Suprapubic skin (tissue), 4 donors: Measurements from ENCODE around the gene LRIT2. TPM values are rescaled to one million over a fixed set of nuclear protein-coding genes. Genes with fewer than 3 reads are reported as not detected.

ENCODE experiments used
- DNase-seq, 2 donors: peaks; one replicate each; pipeline ENCODE4 v3.0.0-alpha.2; 2019; ENCODE audit warnings: low spot score in 2 of 2
- H3K27ac ChIP-seq: fragments of 200-600 bp; sonication (generic); one replicate; pipeline ENCODE4 v1.5.1; 2019
- H3K27me3 ChIP-seq: fragments of 200-600 bp; sonication (generic); one replicate; pipeline ENCODE4 v1.5.1; 2019
- H3K36me3 ChIP-seq: fragments of 200-600 bp; sonication (generic); one replicate; pipeline ENCODE4 v1.5.1; 2019
- H3K4me1 ChIP-seq: fragments of 200-600 bp; sonication (generic); one replicate; pipeline ENCODE4 v1.5.1; 2019
- H3K4me3 ChIP-seq: fragments of 200-600 bp; sonication (generic); one replicate; pipeline ENCODE4 v1.5.1; 2019; ENCODE audit warnings: mild to moderate bottlenecking
- H3K9me3 ChIP-seq: fragments of 200-600 bp; sonication (generic); one replicate; pipeline ENCODE4 v1.5.1; 2019
- CTCF ChIP-seq, 2 donors: fragments of 200-600 bp in 1 of 2; fragments of 450-650 bp in 1 of 2; sonication (generic) in 1 of 2; IDR thresholded peaks; one replicate each; pipeline ENCODE4 v1.5.1; 2016 to 2019; ENCODE audit warnings: antibody characterized with exemption in 2 of 2, mild to moderate bottlenecking in 1 of 2, moderate library complexity in 1 of 2
- EP300 ChIP-seq: sonication (generic); formaldehyde crosslinking; IDR thresholded peaks from one replicate; pipeline ENCODE4 v1.6.1; 2017; ENCODE audit warnings: antibody characterized with exemption
- POLR2A ChIP-seq, 2 donors: fragments of 450-650 bp; IDR thresholded peaks; one replicate each; pipeline ENCODE4 v1.6.1; 2017; ENCODE audit warnings: antibody characterized with exemption in 2 of 2, mild to moderate bottlenecking in 2 of 2, moderate library complexity in 2 of 2
- POLR2AphosphoS5 ChIP-seq, 3 donors: sonication (generic); formaldehyde crosslinking; IDR thresholded peaks; one replicate each; pipeline ENCODE4 v1.6.1; 2017; ENCODE audit warnings: antibody characterized with exemption in 3 of 3
- WGBS: methylation state at CpG from one replicate; pipeline ENCODE4 v1.1.5; 2018; 5-methylcytosine and 5-hydroxymethylcytosine counted together
- total RNA-seq, 4 donors: library from RNA; depleted of rRNA; stranded (reverse); fragments of >200 nt; gene quantifications; one replicate each; pipeline ENCODE4 v1.1.0, GENCODE V29; 2016

LRIT2 gene
- total RNA-seq, 4 donors from 2014 or later: not detected

- peak in 1 of 2 donors; percentile 21 for DNase-seq
- H3K36me3 ChIP-seq: no peaks in the 10 kb centered on the region
- 58% methylated on average over 4 of the region's 6 CpGs for WGBS
- H3K27me3 ChIP-seq: peaks cover 5% of the 10 kb centered on the region
- H3K27ac ChIP-seq: no peak overlapping the region
- H3K9me3 ChIP-seq: no peaks in the 10 kb centered on the region
- peaks cover 17% of the 10 kb centered on the region for H3K4me1 ChIP-seq
- TF ChIP-seq POLR2AphosphoS5 (IDR thresholded peaks at IDR 0.05) (no peak), EP300 (no peak), POLR2A (IDR thresholded peaks at IDR 0.05) (no peak), CTCF (IDR thresholded peaks at IDR 0.05) (no peak)
- no peak overlapping the region for H3K4me3 ChIP-seq
Measured at GRCh38 chr10:84201244-84201606, 24.1 kb downstream of the LRIT2 start.

DNA sequence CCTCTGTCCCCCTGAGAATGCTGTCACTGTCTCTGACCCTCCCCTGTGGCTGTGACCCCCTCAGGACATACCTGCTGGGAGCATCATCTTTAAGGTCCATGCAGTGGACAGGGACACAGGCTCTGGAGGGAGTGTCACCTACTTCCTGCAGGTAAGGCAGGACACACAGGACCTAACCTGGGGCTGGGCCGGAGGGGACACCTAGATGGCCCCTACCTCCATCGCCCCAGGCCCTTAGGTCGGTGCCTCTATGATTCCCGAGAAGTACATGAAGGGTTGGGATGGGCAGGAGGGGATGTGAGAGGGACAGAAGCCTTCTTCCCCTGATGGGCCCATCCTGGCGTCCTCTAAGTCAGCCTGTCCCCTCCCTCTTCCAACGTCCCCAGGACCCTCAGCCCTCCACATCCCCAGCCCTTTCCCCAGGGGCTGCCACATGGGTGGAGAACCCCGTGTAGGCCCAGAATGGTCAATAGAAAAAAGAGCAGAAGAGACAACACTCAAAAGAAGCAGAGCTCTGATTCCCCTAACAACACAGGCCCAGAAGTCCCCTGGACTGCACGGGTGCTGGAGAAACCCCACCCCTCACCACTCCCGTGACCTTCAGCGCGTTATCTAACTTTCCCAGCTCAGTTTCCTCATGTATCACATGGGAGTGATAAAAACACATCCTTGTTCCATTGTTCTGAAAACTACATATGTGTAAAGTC lies 24.7 kb downstream of the LRIT2 start:
- no peak overlapping the region for H3K27ac ChIP-seq
- peaks cover 6% of the 10 kb centered on the region for H3K27me3 ChIP-seq
- H3K9me3 ChIP-seq: no peaks in the 10 kb centered on the region
- peaks cover 20% of the 10 kb centered on the region for H3K4me1 ChIP-seq
- DNase-seq: no peak
- WGBS: 82% methylated on average over 11 of the region's 11 CpGs
- H3K4me3 ChIP-seq: no peak overlapping the region
- H3K36me3 ChIP-seq: no peaks in the 10 kb centered on the region
- TF ChIP-seq POLR2AphosphoS5 (IDR thresholded peaks at IDR 0.05) (no peak), POLR2A (IDR thresholded peaks at IDR 0.05) (no peak), CTCF (IDR thresholded peaks at IDR 0.05) (no peak), EP300 (no peak)

- 52% methylated on average over 7 of the region's 7 CpGs for WGBS
- no peaks in the 10 kb centered on the region for H3K9me3 ChIP-seq
- peaks cover 28% of the 10 kb centered on the region for H3K27me3 ChIP-seq
- no peak overlapping the region for H3K4me3 ChIP-seq
- TF ChIP-seq EP300: no peak
- no peak for TF ChIP-seq CTCF (IDR thresholded peaks at IDR 0.05)
- no peak for TF ChIP-seq POLR2AphosphoS5 (IDR thresholded peaks at IDR 0.05)
- TF ChIP-seq POLR2A (IDR thresholded peaks at IDR 0.05): no peak
- H3K4me1 ChIP-seq: peaks cover 40% of the 10 kb centered on the region
- H3K36me3 ChIP-seq: no peaks in the 10 kb centered on the region
- DNase-seq: no peak
- peak overlapping the region; percentile 35 for H3K27ac ChIP-seq
Measured at GRCh38 chr10:84198206-84198915, 27.0 kb downstream of the LRIT2 start.

DNA sequence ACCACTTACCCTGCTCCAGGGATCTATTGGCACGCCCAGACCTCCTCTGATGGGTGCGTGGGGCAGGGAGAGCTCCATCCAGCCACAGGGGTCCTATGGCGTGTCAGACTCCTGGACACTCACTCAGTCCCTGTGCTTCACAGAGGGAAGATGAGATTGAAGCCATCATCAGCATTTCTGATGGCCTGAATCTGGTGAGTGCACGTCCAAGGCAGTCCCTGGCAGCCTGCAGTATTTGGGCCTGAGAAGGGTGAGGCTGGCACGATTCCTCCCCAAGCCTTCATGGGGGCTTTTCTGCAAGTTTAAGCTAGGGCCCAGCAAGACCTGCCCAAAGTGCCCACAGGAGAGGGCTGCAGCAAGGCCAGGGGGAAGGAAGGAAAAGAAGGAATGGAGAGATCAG lies 27.7 kb downstream of the LRIT2 start:
- H3K36me3 ChIP-seq: no peaks in the 10 kb centered on the region
- DNase-seq: no peak
- peaks cover 30% of the 10 kb centered on the region for H3K27me3 ChIP-seq
- TF ChIP-seq POLR2AphosphoS5 (IDR thresholded peaks at IDR 0.05): no peak
- no peak overlapping the region for H3K27ac ChIP-seq
- peaks cover 40% of the 10 kb centered on the region for H3K4me1 ChIP-seq
- 69% methylated on average over 3 of the region's 5 CpGs for WGBS
- no peak overlapping the region for H3K4me3 ChIP-seq
- no peaks in the 10 kb centered on the region for H3K9me3 ChIP-seq

DNA sequence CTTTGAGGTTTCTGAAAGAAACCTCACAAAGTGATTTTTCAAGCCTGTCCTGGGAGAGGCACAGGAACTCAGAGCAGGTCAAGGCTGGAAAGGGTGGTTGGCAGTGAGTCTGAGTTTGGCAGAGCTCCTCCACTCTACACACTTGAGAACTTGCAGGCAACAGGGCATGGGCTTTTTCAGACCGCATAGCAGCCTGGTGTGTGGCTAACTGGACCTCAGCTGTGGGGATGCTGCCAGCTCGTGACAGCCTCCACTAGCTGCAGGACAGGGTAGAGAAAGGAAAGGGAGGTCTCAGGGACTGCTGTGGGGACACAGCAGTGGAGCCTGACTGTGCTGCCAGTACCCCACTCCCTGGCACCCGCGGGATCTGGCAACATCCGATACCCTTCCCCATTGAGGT lies 28.4 kb downstream of the LRIT2 start:
- H3K36me3 ChIP-seq: no peaks in the 10 kb centered on the region
- peaks cover 30% of the 10 kb centered on the region for H3K27me3 ChIP-seq
- TF ChIP-seq POLR2A (IDR thresholded peaks at IDR 0.05): no peak
- no peak for TF ChIP-seq EP300
- no peak for TF ChIP-seq CTCF (IDR thresholded peaks at IDR 0.05)
- TF ChIP-seq POLR2AphosphoS5 (IDR thresholded peaks at IDR 0.05): no peak
- H3K4me1 ChIP-seq: peaks cover 42% of the 10 kb centered on the region
- H3K4me3 ChIP-seq: no peak overlapping the region
- WGBS: 54% methylated on average over 5 of the region's 5 CpGs
- H3K9me3 ChIP-seq: no peaks in the 10 kb centered on the region
- H3K27ac ChIP-seq: no peak overlapping the region
- DNase-seq: no peak
